Naive thymus-derived CD4-positive, alpha-beta T cell (primary cell): ENCODE data around the gene ST6GALNAC3. TPM values are rescaled to one million over a fixed set of nuclear protein-coding genes. Genes with fewer than 3 reads are reported as not detected.

Source experiments
- ATAC-seq: fragments of 150-1000 bp; cut with Tn5 transposase; 2 replicates; pipeline ENCODE4 v1.10.0; 2021; ENCODE audit warnings: mild to moderate bottlenecking, moderate library complexity
- CTCF ChIA-PET: fragments of 350-600 bp; sonication (Branson Sonifier 250); formaldehyde crosslinking; loops from one replicate; lab custom pipeline; 2021; ENCODE audit warnings: antibody characterized with exemption; lab: Charles Lee
- POLR2A ChIA-PET: fragments of 350-600 bp; sonication (Branson Sonifier 250); formaldehyde crosslinking; loops from one replicate; lab custom pipeline; 2021; ENCODE audit warnings: antibody characterized with exemption, inconsistent platforms; lab: Charles Lee
- DNase-seq, 9 donors: peaks; one replicate each; pipeline versions ENCODE4 v3.0.0 to v3.0.0-alpha.2; 2020 to 2022; ENCODE audit warnings: mixed read lengths in 1 of 9
- H3K27ac ChIP-seq: one replicate; pipeline ENCODE4 v1.7.0; 2013; ENCODE audit warnings: mild to moderate bottlenecking, low read depth, low read length, moderate library complexity
- H3K27me3 ChIP-seq, 2 donors: one replicate each; pipeline ENCODE4 v1.7.0; 2013; ENCODE audit warnings: low read length in 2 of 2, mild to moderate bottlenecking in 2 of 2, moderate library complexity in 2 of 2; ENCODE audit not compliant: control insufficient read depth in 2 of 2, insufficient read depth in 2 of 2
- H3K36me3 ChIP-seq, 3 experiments: 1 replicate in 2 of 3; 2 replicates in 1 of 3; pipeline ENCODE4 v1.7.0; 2013; ENCODE audit warnings: low read length in 3 of 3, mild to moderate bottlenecking in 3 of 3, moderate library complexity in 1 of 3; ENCODE audit not compliant: insufficient read depth in 3 of 3, control insufficient read depth in 2 of 3
- H3K4me1 ChIP-seq, 2 donors: one replicate each; pipeline ENCODE4 v1.7.0; 2013; ENCODE audit warnings: low read length in 2 of 2, mild to moderate bottlenecking in 2 of 2, moderate library complexity in 1 of 2; ENCODE audit not compliant: control insufficient read depth in 2 of 2, insufficient read depth in 2 of 2
- H3K4me3 ChIP-seq: 2 replicates; pipeline ENCODE4 v1.7.0; 2013; ENCODE audit warnings: mild to moderate bottlenecking, low read length
- H3K9me3 ChIP-seq, 3 experiments: 1 replicate in 2 of 3; 2 replicates in 1 of 3; pipeline ENCODE4 v1.7.0; 2013; ENCODE audit warnings: low read length in 3 of 3; ENCODE audit not compliant: control insufficient read depth in 2 of 3
- H3K27ac Mint-ChIP-seq, 9 donors: one replicate each; pipeline ENCODE4 v1.8.0; 2020 to 2022; ENCODE audit warnings: mixed read lengths in 9 of 9, mild to moderate bottlenecking in 8 of 9, moderate library complexity in 5 of 9, inconsistent platforms in 2 of 9
- H3K27me3 Mint-ChIP-seq, 5 donors: one replicate each; pipeline ENCODE4 v1.8.0; 2021 to 2022; ENCODE audit warnings: mixed read lengths in 5 of 5, mild to moderate bottlenecking in 1 of 5
- H3K36me3 Mint-ChIP-seq, 5 donors: one replicate each; pipeline ENCODE4 v1.8.0; 2020 to 2022; ENCODE audit warnings: mixed read lengths in 5 of 5, mild to moderate bottlenecking in 3 of 5, inconsistent platforms in 1 of 5
- H3K4me1 Mint-ChIP-seq, 7 donors: one replicate each; pipeline ENCODE4 v1.8.0; 2020 to 2022; ENCODE audit warnings: mixed read lengths in 7 of 7, mild to moderate bottlenecking in 3 of 7, inconsistent platforms in 1 of 7
- H3K4me3 Mint-ChIP-seq, 10 donors: one replicate each; pipeline ENCODE4 v1.8.0; 2020 to 2022; ENCODE audit warnings: mild to moderate bottlenecking in 10 of 10, mixed read lengths in 10 of 10, moderate library complexity in 6 of 10, inconsistent platforms in 2 of 10
- H3K9me3 Mint-ChIP-seq, 11 donors: one replicate each; pipeline ENCODE4 v1.8.0; 2020 to 2022; ENCODE audit warnings: mixed read lengths in 11 of 11, mild to moderate bottlenecking in 4 of 11, inconsistent platforms in 1 of 11, moderate library complexity in 1 of 11
- intact Hi-C, 2 donors: fragments of 100-400 bp; cut with micrococcal nuclease; formaldehyde crosslinking; loops; one replicate each; pipeline ENCODE4 v1.15.1; 2023
- polyA plus RNA-seq, 2 donors: library from polyadenylated mRNA; unstranded; fragments of 300-500 nt; fragmentation: Illumina TruSeq; gene quantifications; one replicate each; pipeline ENCODE4 v1.2.3, GENCODE V29; 2021
- total RNA-seq, 6 experiments: library from RNA in 5 of 6; stranded (reverse) in 5 of 6; gene quantifications; 1 replicate in 5 of 6; 2 replicates in 1 of 6; pipeline ENCODE4 v1.2.3 and lab custom pipeline; 2021 to 2026

ST6GALNAC3 gene
- total and polyA plus RNA-seq, 7 experiments from 2014 or later = 0.17 to 4.8 (median 2.1) TPM; not detected in 1

GRCh38 chr1:76470166-76470565, 395.6 kb downstream of the ST6GALNAC3 start:
- POLR2A ChIA-PET = no interaction called here

GRCh38 chr1:76471536-76471935, 397.0 kb downstream of the ST6GALNAC3 start:
- Histone ChIP-seq H3K4me3 (no peak overlapping the region), H3K4me1 (no peaks in the 10 kb centered on the region), H3K27me3 (no peaks in the 10 kb centered on the region), H3K27ac (no peak overlapping the region), H3K9me3 (no peaks in the 10 kb centered on the region), H3K36me3 (no peaks in the 10 kb centered on the region)
- intact Hi-C loops = no loop called here
- Mint-ChIP-seq H3K36me3 (peaks cover 0 to 4% (median 0%) of the 10 kb centered on the region in 5 donors), H3K27me3 (no peaks in the 10 kb centered on the region), H3K4me3 (no peak overlapping the region), H3K27ac (no peak overlapping the region), H3K9me3 (peaks cover 0 to 4% (median 0%) of the 10 kb centered on the region in 11 donors), H3K4me1 (no peaks in the 10 kb centered on the region)
- no peak for ATAC-seq
- ChIA-PET CTCF (no interaction called here), POLR2A (no interaction called here)
- no peak for DNase-seq

More at GRCh38 chr1:76470166-76470565, 395.6 kb downstream of the ST6GALNAC3 start:
- intact Hi-C loops = no loop called here
- Mint-ChIP-seq H3K4me3 (no peak overlapping the region), H3K4me1 (no peaks in the 10 kb centered on the region), H3K36me3 (peaks cover 0 to 4% (median 0%) of the 10 kb centered on the region in 5 donors), H3K27ac (no peak overlapping the region), H3K27me3 (no peaks in the 10 kb centered on the region), H3K9me3 (peaks cover 0 to 2% (median 0%) of the 10 kb centered on the region in 11 donors)
- H3K4me3 ChIP-seq = no peak overlapping the region
- no peaks in the 10 kb centered on the region for H3K27me3 ChIP-seq
- H3K4me1 ChIP-seq = no peaks in the 10 kb centered on the region
- CTCF ChIA-PET = no interaction called here
- ATAC-seq (no peak), DNase-seq (no peak)
- H3K9me3 ChIP-seq = no peaks in the 10 kb centered on the region
- no peak overlapping the region for H3K27ac ChIP-seq
- no peaks in the 10 kb centered on the region for H3K36me3 ChIP-seq

- intact Hi-C loops = no loop called here
- peaks cover 0 to 4% (median 0%) of the 10 kb centered on the region in 5 donors for H3K36me3 Mint-ChIP-seq
- H3K4me1 Mint-ChIP-seq = no peaks in the 10 kb centered on the region
- Histone ChIP-seq H3K27ac (no peak overlapping the region), H3K4me1 (no peaks in the 10 kb centered on the region), H3K27me3 (no peaks in the 10 kb centered on the region), H3K36me3 (no peaks in the 10 kb centered on the region), H3K9me3 (no peaks in the 10 kb centered on the region), H3K4me3 (no peak overlapping the region)
- ChIA-PET POLR2A (no interaction called here), CTCF (no interaction called here)
- DNase-seq (no peak), ATAC-seq (no peak)
- H3K9me3 Mint-ChIP-seq = peaks cover 0 to 4% (median 0%) of the 10 kb centered on the region in 11 donors
- no peak overlapping the region for H3K27ac Mint-ChIP-seq
- H3K4me3 Mint-ChIP-seq = no peak overlapping the region
- H3K27me3 Mint-ChIP-seq = no peaks in the 10 kb centered on the region
These were observed 399.0 kb downstream of the ST6GALNAC3 start for GRCh38 chr1:76473591-76473990.

GRCh38 chr1:76474922-76475321, 400.4 kb downstream of the ST6GALNAC3 start:
- POLR2A ChIA-PET = interaction anchor here (0.7 kb wide), 1 partner anchor 1906 kb away, joined by 4 read pairs; no protein-coding TSS in a partner anchor
- H3K9me3 Mint-ChIP-seq = peaks cover 0 to 5% (median 0%) of the 10 kb centered on the region in 11 donors
- ATAC-seq = no peak

DNA sequence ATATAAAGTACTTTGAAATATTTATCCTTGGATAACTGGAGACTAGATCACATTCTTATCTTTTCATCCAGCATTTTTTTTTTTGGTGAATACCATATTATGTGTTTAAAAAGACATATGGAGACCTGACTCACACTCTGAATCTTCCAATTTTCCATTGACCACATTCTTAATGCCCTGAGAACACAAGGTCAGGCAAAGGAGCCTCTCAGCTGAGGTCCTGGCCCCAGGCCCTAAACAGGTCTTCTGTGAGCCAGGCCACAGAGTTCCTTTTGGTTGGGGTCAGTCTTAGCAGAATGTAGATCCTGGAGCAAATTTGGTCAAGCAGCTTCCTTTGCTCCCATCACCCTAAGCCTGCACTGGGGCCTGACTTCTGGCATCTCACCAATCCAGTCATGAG, 402.6 kb downstream of the ST6GALNAC3 start:
- intact Hi-C loops = no loop called here
- CTCF ChIA-PET = no interaction called here

More at GRCh38 chr1:76474922-76475321, 400.4 kb downstream of the ST6GALNAC3 start:
- Mint-ChIP-seq H3K27ac (no peak overlapping the region), H3K36me3 (peaks cover 0 to 10% (median 0%) of the 10 kb centered on the region in 5 donors), H3K27me3 (no peaks in the 10 kb centered on the region), H3K4me3 (no peak overlapping the region), H3K4me1 (no peaks in the 10 kb centered on the region)
- H3K9me3 ChIP-seq = peaks cover 0 to 4% (median 0%) of the 10 kb centered on the region in 3 experiments
- CTCF ChIA-PET = no interaction called here
- no peak overlapping the region for H3K27ac ChIP-seq
- H3K4me3 ChIP-seq = no peak overlapping the region
- no peak for DNase-seq
- H3K4me1 ChIP-seq = no peaks in the 10 kb centered on the region
- intact Hi-C loops = no loop called here
- H3K36me3 ChIP-seq = no peaks in the 10 kb centered on the region
- no peaks in the 10 kb centered on the region for H3K27me3 ChIP-seq

GRCh38 chr1:76480827-76481226, 406.3 kb downstream of the ST6GALNAC3 start:
- peaks cover 0 to 10% (median 0%) of the 10 kb centered on the region in 5 donors for H3K36me3 Mint-ChIP-seq
- CTCF ChIA-PET = no interaction called here
- peaks cover 0 to 4% (median 0%) of the 10 kb centered on the region in 3 experiments for H3K9me3 ChIP-seq

More for the DNA sequence above, 402.6 kb downstream of the ST6GALNAC3 start:
- no peak overlapping the region for H3K4me3 Mint-ChIP-seq
- ATAC-seq = no peak
- POLR2A ChIA-PET = no interaction called here
- Histone ChIP-seq H3K36me3 (no peaks in the 10 kb centered on the region), H3K27me3 (no peaks in the 10 kb centered on the region), H3K4me1 (no peaks in the 10 kb centered on the region), H3K4me3 (no peak overlapping the region), H3K27ac (no peak overlapping the region), H3K9me3 (peaks cover 0 to 4% (median 0%) of the 10 kb centered on the region in 3 experiments)
- peaks cover 0 to 5% (median 0%) of the 10 kb centered on the region in 11 donors for H3K9me3 Mint-ChIP-seq
- peaks cover 0 to 10% (median 0%) of the 10 kb centered on the region in 5 donors for H3K36me3 Mint-ChIP-seq
- H3K27ac Mint-ChIP-seq = no peak overlapping the region
- no peaks in the 10 kb centered on the region for H3K4me1 Mint-ChIP-seq
- no peaks in the 10 kb centered on the region for H3K27me3 Mint-ChIP-seq
- DNase-seq = no peak

GRCh38 chr1:76481672-76482071, 407.1 kb downstream of the ST6GALNAC3 start:
- Mint-ChIP-seq H3K36me3 (peaks cover 0 to 5% (median 0%) of the 10 kb centered on the region in 5 donors), H3K27ac (no peak overlapping the region), H3K4me3 (no peak overlapping the region), H3K9me3 (peaks cover 0 to 4% (median 0%) of the 10 kb centered on the region in 11 donors), H3K4me1 (no peaks in the 10 kb centered on the region), H3K27me3 (no peaks in the 10 kb centered on the region)
- ATAC-seq (no peak), DNase-seq (no peak)
- Histone ChIP-seq H3K4me3 (no peak overlapping the region), H3K36me3 (no peaks in the 10 kb centered on the region), H3K9me3 (peaks cover 0 to 4% (median 0%) of the 10 kb centered on the region in 3 experiments), H3K4me1 (no peaks in the 10 kb centered on the region), H3K27me3 (no peaks in the 10 kb centered on the region), H3K27ac (no peak overlapping the region)
- ChIA-PET POLR2A (no interaction called here), CTCF (no interaction called here)
- intact Hi-C loops = no loop called here

More at GRCh38 chr1:76480827-76481226, 406.3 kb downstream of the ST6GALNAC3 start:
- Histone ChIP-seq H3K27ac (no peak overlapping the region), H3K4me3 (no peak overlapping the region), H3K27me3 (no peaks in the 10 kb centered on the region), H3K36me3 (no peaks in the 10 kb centered on the region), H3K4me1 (no peaks in the 10 kb centered on the region)
- Mint-ChIP-seq H3K4me3 (no peak overlapping the region), H3K9me3 (peaks cover 0 to 4% (median 0%) of the 10 kb centered on the region in 11 donors), H3K27ac (no peak overlapping the region), H3K4me1 (no peaks in the 10 kb centered on the region), H3K27me3 (no peaks in the 10 kb centered on the region)
- no peak for ATAC-seq
- DNase-seq = no peak
- intact Hi-C loops = no loop called here
- POLR2A ChIA-PET = no interaction called here
